Gastroesophageal sphincter (tissue), 3 donors: ENCODE data around the gene CHGA.

Experiments used
- POLR2A ChIP-seq, 2 donors: fragments of 450-650 bp; IDR thresholded peaks; one replicate each; pipeline ENCODE4 v1.6.1; 2017; ENCODE audit warnings: antibody characterized with exemption in 2 of 2, mild to moderate bottlenecking in 2 of 2, moderate library complexity in 1 of 2
- TF ChIP-seq, protein P1 (sequence below), 4 experiments: fragments of 200-600 bp in 2 of 4; fragments of 450-650 bp in 2 of 4; sonication (generic) in 1 of 4; IDR thresholded peaks; one replicate each; pipeline ENCODE4 v1.5.1; 2017 to 2019; ENCODE audit warnings: antibody characterized with exemption in 4 of 4, mild to moderate bottlenecking in 2 of 4, moderate library complexity in 2 of 4

DNA sequence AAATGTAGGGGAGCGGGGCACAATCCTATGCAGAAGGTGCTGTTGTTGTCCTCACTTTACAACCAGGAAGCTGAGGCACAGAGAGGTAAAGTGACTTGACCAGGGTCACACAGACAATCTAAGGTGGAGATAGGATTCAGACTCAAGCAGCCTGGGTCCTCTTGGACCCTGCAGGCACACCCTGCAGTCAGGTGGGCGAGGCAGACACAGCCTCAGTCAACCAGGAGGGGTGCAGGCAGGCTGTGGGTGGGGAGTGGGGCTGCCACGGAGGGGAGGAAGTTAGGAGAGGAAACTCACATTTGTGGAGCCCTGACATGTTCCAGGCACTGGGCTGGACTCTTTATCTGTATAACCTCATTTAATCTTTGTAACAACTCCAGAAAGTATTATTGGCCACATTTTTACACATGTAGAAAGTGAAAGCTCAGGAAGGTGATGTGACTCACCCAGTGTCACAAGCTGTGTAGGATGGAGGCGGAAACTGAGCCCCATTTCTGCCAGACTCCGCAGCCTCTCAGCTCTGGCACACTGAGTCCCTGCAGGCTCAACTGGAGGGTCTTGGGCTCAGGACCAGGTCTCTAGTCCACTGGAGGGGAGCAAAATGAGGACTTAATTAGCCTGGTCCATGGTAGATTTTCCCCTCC, 24.9 kb upstream of the CHGA start:
- TF ChIP-seq, protein P1, sequence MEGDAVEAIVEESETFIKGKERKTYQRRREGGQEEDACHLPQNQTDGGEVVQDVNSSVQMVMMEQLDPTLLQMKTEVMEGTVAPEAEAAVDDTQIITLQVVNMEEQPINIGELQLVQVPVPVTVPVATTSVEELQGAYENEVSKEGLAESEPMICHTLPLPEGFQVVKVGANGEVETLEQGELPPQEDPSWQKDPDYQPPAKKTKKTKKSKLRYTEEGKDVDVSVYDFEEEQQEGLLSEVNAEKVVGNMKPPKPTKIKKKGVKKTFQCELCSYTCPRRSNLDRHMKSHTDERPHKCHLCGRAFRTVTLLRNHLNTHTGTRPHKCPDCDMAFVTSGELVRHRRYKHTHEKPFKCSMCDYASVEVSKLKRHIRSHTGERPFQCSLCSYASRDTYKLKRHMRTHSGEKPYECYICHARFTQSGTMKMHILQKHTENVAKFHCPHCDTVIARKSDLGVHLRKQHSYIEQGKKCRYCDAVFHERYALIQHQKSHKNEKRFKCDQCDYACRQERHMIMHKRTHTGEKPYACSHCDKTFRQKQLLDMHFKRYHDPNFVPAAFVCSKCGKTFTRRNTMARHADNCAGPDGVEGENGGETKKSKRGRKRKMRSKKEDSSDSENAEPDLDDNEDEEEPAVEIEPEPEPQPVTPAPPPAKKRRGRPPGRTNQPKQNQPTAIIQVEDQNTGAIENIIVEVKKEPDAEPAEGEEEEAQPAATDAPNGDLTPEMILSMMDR (IDR thresholded peaks at IDR 0.05) = no peak
- TF ChIP-seq POLR2A (IDR thresholded peaks at IDR 0.05) = no peak
